PC-9 (cell line): ENCODE measurements around the gene IMMP2L. TPM values are rescaled to one million over a fixed set of nuclear protein-coding genes. Genes with fewer than 3 reads are reported as not detected.

Experiments
- BruUV-seq: library from RNA; stranded (reverse); fragments of 400-500 nt; replicated peaks from 2 replicates; lab custom pipeline; 2021; lab: Mats Ljungman, UMichigan
- CTCF ChIA-PET: fragments of 300-600 bp; sonication (Branson Sonifier 250); formaldehyde crosslinking; loops from one replicate; lab custom pipeline; 2022; ENCODE audit warnings: antibody characterized with exemption; lab: Charles Lee
- POLR2A ChIA-PET: fragments of 300-600 bp; sonication (Branson Sonifier 250); formaldehyde crosslinking; loops from one replicate; lab custom pipeline; 2022; ENCODE audit warnings: antibody characterized with exemption; ENCODE audit not compliant: unreplicated experiment; lab: Charles Lee
- DNase-seq, 2 experiments: peaks; one replicate each; pipeline versions ENCODE4 v3.0.0 to v3.0.0-alpha.2; 2015 to 2022; ENCODE audit warnings: mixed read lengths in 1 of 2
- H2AFZ ChIP-seq: fragments of 200-600 bp; sonication (generic); 2 replicates; pipeline ENCODE4 v1.8.1; 2017; ENCODE audit warnings: antibody characterized with exemption
- H3F3A ChIP-seq: fragments of 200-600 bp; sonication (generic); 2 replicates; pipeline ENCODE4 v1.8.1; 2017; ENCODE audit warnings: antibody characterized with exemption, mild to moderate bottlenecking, low read depth; ENCODE audit not compliant: insufficient read depth
- H3K27ac ChIP-seq: fragments of 200-600 bp; sonication (generic); 2 replicates; pipeline ENCODE4 v1.6.1; 2016; ENCODE audit warnings: mixed run types
- H3K27me3 ChIP-seq: fragments of 200-600 bp; sonication (generic); 2 replicates; pipeline ENCODE4 v1.6.1; 2016; ENCODE audit warnings: low read depth, mixed run types; ENCODE audit not compliant: insufficient read depth
- H3K36me3 ChIP-seq: fragments of 200-600 bp; sonication (generic); 2 replicates; pipeline ENCODE4 v1.6.1; 2016; ENCODE audit warnings: low read depth, mixed run types
- H3K4me1 ChIP-seq: fragments of 200-600 bp; sonication (generic); replicated peaks from 2 replicates; pipeline ENCODE4 v1.6.1; 2016; ENCODE audit warnings: mixed run types; ENCODE audit not compliant: insufficient read depth
- H3K4me2 ChIP-seq: fragments of 200-600 bp; sonication (generic); 2 replicates; pipeline ENCODE4 v1.6.1; 2017; ENCODE audit warnings: mixed run types
- H3K4me3 ChIP-seq: fragments of 200-600 bp; sonication (generic); 2 replicates; pipeline ENCODE4 v1.6.1; 2016; ENCODE audit warnings: mixed run types
- H3K79me2 ChIP-seq: fragments of 200-600 bp; sonication (generic); 2 replicates; pipeline ENCODE4 v1.6.1; 2017; ENCODE audit warnings: low read depth, mixed run types
- H3K9me2 ChIP-seq: fragments of 200-600 bp; sonication (generic); 2 replicates; pipeline ENCODE4 v1.8.1; 2017; ENCODE audit warnings: mild to moderate bottlenecking; ENCODE audit not compliant: insufficient read depth
- H3K9me3 ChIP-seq: fragments of 200-600 bp; sonication (generic); 2 replicates; pipeline ENCODE4 v1.8.1; 2016; ENCODE audit warnings: low read depth; ENCODE audit not compliant: insufficient read depth
- H4K20me1 ChIP-seq: fragments of 200-600 bp; sonication (generic); 2 replicates; pipeline ENCODE4 v1.8.1; 2017; ENCODE audit not compliant: insufficient read depth
- EZH2 ChIP-seq: fragments of 200-600 bp; sonication (generic); IDR thresholded peaks from 2 replicates; pipeline ENCODE4 v1.8.0; 2017; ENCODE audit warnings: antibody characterized with exemption, low read depth
- intact Hi-C: fragments of 100-400 bp; cut with micrococcal nuclease; formaldehyde crosslinking; loops from one replicate; pipeline ENCODE4 v1.10.0; 2022; ENCODE audit not compliant: unreplicated experiment
- total RNA-seq: library from RNA; stranded (reverse); gene quantifications from 2 replicates; pipeline ENCODE4 v1.2.3, GENCODE V29; 2021
- TF ChIP-seq, protein P1 (sequence below): fragments of 200-600 bp; sonication (generic); conservative IDR thresholded peaks from 2 replicates; pipeline ENCODE4 v1.6.1; 2017; ENCODE audit warnings: mixed run types, antibody characterized with exemption, mild to moderate bottlenecking, moderate library complexity

Gene IMMP2L
- total RNA-seq, 1 experiment from 2014 or later, result 40.5 TPM

DNA sequence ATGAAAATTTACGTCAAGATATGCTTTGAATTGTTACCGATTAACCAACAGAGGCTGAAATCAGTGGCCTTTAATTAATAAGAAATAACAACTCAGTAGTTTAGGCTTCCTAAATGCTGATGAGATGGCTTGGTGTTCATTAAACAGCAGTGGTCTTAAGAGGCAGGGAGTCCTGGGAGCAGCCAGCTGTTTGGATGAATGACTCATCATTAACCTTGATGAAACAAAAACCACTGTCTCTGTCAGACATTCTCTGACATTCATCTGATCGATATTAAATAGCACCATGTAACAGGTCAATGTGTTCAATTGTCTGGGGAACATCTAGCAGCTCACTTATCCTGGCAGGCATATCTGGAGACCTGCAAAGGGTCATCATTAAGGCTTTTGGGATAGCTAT is 705.6 kb downstream of the IMMP2L start:
- CTCF ChIA-PET, result no interaction called here
- Histone ChIP-seq H3K9me3 (no peaks in the 10 kb centered on the region), H2AFZ (no peak overlapping the region), H3K27me3 (no peaks in the 10 kb centered on the region), H3F3A (no peaks in the 10 kb centered on the region), H3K4me3 (no peak overlapping the region), H3K4me2 (no peak overlapping the region), H3K4me1 (no peaks in the 10 kb centered on the region), H3K9me2 (no peaks in the 10 kb centered on the region), H3K79me2 (no peaks in the 10 kb centered on the region), H3K27ac (no peak overlapping the region), H4K20me1 (no peaks in the 10 kb centered on the region), H3K36me3 (no peaks in the 10 kb centered on the region)
- POLR2A ChIA-PET, result interaction anchor here (0.7 kb wide), 1 partner anchor 10 kb away, joined by 5 read pairs; no protein-coding TSS in a partner anchor
- no TSS peak for BruUV-seq
- TF ChIP-seq, protein P1, sequence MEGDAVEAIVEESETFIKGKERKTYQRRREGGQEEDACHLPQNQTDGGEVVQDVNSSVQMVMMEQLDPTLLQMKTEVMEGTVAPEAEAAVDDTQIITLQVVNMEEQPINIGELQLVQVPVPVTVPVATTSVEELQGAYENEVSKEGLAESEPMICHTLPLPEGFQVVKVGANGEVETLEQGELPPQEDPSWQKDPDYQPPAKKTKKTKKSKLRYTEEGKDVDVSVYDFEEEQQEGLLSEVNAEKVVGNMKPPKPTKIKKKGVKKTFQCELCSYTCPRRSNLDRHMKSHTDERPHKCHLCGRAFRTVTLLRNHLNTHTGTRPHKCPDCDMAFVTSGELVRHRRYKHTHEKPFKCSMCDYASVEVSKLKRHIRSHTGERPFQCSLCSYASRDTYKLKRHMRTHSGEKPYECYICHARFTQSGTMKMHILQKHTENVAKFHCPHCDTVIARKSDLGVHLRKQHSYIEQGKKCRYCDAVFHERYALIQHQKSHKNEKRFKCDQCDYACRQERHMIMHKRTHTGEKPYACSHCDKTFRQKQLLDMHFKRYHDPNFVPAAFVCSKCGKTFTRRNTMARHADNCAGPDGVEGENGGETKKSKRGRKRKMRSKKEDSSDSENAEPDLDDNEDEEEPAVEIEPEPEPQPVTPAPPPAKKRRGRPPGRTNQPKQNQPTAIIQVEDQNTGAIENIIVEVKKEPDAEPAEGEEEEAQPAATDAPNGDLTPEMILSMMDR, result no peak
- no peak for TF ChIP-seq EZH2
- no peak for DNase-seq
- intact Hi-C loops, result no loop called here

DNA sequence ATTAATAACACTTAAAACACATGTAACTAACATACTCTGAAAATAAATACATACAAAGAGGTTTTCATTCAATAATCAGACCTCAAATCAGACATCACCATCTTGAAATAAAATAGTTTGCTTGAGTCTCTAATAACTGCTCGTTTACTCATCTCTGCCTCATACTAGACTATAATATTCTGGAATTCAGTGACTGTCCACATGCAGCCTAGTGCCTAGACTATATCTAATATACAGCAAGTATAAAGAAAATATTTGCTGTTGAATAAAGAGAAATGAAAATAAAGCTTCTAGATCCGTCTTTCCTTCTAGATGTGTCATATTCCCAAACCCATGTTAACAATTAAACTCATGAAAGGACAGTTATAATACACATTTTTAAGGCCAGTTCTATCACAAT is 707.6 kb downstream of the IMMP2L start:
- Histone ChIP-seq H3F3A (no peaks in the 10 kb centered on the region), H3K4me3 (no peak overlapping the region), H3K9me3 (no peaks in the 10 kb centered on the region), H3K27ac (no peak overlapping the region), H4K20me1 (no peaks in the 10 kb centered on the region), H3K27me3 (no peaks in the 10 kb centered on the region), H3K4me1 (no peaks in the 10 kb centered on the region), H3K4me2 (no peak overlapping the region), H2AFZ (no peak overlapping the region), H3K9me2 (no peaks in the 10 kb centered on the region), H3K79me2 (no peaks in the 10 kb centered on the region), H3K36me3 (no peaks in the 10 kb centered on the region)
- intact Hi-C loops, result no loop called here
- no TSS peak for BruUV-seq
- TF ChIP-seq, protein P1, result no peak
- no peak for TF ChIP-seq EZH2
- DNase-seq, result no peak
- POLR2A ChIA-PET, result no interaction called here
- CTCF ChIA-PET, result no interaction called here

- Histone ChIP-seq H3K27me3 (no peaks in the 10 kb centered on the region), H3K27ac (no peak overlapping the region), H3F3A (no peaks in the 10 kb centered on the region), H3K4me2 (no peak overlapping the region), H2AFZ (no peak overlapping the region), H3K9me2 (no peaks in the 10 kb centered on the region), H3K36me3 (no peaks in the 10 kb centered on the region), H4K20me1 (no peaks in the 10 kb centered on the region), H3K4me1 (no peaks in the 10 kb centered on the region), H3K9me3 (no peaks in the 10 kb centered on the region), H3K79me2 (no peaks in the 10 kb centered on the region), H3K4me3 (no peak overlapping the region)
- BruUV-seq, result no TSS peak
- TF ChIP-seq, protein P1, result no peak
- DNase-seq, result no peak
- CTCF ChIA-PET, result no interaction called here
- POLR2A ChIA-PET, result no interaction called here
- intact Hi-C loops, result no loop called here
These were observed 708.1 kb downstream of the IMMP2L start for GRCh38 chr7:110854166-110854565.
